ENCODE results near the gene NOL4L.
"Not testable (repeated sequence)": the region's sequence is repeated elsewhere in the genome, so short reads cannot be mapped to it uniquely, and the experiment has no call there.

The NOL4L gene

GRCh38 chr20:32465901-32466675 is 119.0 kb downstream of the NOL4L start:
- not testable (repeated sequence) for DNase-seq

- DNase-seq = no peak
Measured at GRCh38 chr20:32465092-32465900, 119.8 kb downstream of the NOL4L start.

DNA sequence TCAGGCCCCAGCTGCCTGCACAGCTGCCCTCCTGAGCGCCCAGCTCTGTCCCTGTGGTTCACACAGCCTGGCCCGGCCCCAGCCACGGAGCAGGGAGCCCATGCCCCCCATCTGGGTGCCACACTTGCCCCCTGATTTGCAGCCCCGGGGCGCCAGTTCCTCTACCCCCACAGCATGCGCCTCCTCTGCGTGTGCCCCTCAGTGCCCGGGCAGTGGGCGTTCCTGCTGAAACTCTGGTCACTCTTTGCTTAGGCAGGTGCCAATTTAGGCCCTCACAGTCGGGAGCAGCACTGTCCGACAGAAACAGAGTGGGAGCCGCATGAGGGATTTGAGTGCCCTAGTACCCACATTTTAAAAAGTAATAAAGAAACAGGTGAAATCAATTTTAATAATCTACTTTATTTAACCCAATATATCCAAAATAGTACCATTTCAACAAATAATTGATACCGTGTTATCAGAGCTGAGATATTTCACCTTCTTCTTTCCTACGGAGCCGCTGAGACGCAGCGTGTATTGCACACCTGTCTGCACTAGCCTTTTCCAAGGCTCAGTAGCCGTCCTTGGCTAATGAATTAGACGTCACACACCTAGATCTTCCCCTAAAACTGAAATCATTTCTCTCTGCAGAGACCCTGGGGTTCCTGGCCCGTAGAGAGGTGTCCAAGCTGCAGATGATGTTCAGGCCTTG is 120.6 kb downstream of the NOL4L start:
- DNase-seq = no peak

- no peak for DNase-seq
Measured at GRCh38 chr20:32463642-32464400, 121.3 kb downstream of the NOL4L start.

DNA sequence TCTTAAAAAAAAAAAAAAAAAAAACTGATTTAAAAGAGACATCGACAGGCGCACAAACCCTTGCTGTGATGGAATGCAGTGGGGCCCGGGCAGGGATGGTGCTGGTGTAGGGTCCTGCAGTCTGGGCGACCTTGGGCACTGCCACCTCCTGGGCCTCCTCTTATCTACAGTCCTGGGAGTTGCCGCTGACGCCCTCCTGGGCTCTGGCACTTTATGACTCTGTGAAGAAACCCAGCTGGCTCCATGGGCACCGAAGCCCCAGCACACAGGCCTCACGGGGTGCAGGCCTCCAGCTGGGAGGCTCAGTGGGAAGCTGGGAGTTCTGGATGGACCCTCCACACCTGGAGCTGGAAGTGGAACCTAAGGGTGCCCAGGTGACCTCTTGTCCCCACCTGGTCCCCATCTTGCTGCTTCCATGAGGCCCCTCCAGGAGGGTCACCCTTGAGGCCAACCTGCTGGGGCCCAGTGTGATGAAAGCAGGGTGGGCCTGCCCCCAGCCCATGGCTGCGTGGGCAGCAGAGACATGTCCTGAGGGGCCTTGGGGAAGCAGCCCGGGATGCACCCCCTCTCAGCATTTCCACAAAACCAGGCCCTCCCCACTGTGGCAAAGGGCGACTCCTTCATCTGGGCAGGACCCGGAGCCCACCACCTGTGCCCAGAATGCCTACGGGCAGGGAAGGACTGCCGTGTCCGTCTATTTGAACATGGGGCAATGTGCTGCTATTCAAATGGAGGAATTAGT is 122.1 kb downstream of the NOL4L start:
- no peak for DNase-seq

- no peak for DNase-seq
Measured at GRCh38 chr20:32461836-32462600, 123.1 kb downstream of the NOL4L start.

GRCh38 chr20:32460683-32461320 is 124.3 kb downstream of the NOL4L start:
- DNase-seq = no peak

DNA sequence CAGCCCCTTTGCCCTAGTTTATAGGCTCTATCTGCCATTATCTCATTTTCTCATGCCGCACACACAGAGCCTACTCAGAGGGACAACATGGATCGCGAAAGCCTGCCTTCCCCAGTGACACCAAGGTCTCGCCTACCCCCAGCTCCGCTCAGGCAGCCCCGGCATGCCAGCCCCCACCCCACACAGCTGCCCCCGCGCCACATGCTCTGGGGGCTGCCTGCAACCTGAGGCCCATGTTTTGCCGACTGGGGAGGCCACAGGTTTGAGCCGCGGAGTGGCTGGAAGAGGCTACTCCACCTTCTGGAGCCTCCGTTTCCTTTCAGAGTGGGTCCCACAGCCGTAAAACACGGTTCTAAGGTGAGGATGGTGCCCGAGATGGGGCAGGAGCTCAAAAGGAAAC is 124.9 kb downstream of the NOL4L start:
- DNase-seq = no peak

- no peak for DNase-seq
Measured at GRCh38 chr20:32458837-32459220, 126.3 kb downstream of the NOL4L start.

DNA sequence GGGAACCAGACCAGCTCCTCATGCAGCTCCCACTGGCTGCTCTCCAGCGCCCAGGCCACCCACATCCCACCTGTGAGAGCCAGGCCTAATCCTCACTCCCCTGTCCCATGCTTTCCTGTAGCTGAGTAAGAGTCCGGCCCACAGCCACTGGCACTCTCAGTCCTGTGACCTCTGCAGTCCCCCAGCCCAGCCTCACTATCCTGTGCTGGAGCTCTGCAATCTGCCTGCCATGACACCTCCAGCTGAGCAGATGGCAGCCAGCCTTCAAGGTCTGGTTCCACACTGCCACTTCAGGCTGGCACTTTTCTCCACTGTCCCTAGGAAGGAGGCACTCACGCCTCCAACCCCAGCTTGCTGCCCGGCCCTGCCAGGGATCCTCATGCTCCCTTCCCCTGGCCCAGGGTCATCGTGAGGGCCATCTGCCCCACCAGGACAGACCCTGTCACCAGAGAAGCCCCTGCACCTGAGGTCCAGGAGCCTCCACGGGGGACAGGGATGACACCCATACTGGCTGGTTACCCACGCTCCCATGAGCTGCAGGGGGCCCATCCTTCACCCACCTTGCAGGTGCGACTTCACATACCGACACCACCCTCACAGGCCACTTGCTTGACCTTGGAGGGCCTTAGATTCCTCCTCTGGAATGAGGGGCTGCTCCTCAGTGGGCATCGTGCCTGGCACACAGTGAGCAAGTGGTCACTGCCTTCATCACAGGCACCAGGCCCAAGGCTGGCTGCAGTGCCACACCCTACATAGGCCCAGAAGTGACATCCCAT is 126.9 kb downstream of the NOL4L start:
- DNase-seq = no peak

DNA sequence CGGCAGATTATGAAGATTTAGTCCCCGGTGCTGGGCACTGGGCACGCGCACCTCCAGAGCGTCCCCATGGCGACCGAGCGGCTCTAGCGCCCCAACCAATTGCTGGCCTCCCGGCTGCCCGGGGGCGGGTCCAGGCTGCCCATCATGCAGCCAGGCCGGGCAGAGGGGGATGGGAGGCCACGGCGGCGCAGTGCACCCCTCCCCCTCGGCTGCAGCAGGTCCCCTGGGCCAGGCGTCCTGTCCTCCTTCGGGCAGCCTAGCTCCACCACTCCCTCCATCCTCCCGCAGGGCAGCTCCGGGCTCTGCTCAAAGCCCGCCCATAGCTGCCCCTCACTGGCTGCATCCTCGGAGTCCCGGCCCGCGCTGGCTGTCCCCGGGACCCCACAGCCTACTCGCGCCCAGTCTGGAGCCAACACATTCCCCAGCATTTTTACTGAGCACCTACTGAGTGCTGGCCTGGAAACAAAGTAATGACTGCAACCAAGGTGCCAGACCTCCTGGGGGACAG is 127.6 kb downstream of the NOL4L start:
- DNase-seq = no peak

DNA sequence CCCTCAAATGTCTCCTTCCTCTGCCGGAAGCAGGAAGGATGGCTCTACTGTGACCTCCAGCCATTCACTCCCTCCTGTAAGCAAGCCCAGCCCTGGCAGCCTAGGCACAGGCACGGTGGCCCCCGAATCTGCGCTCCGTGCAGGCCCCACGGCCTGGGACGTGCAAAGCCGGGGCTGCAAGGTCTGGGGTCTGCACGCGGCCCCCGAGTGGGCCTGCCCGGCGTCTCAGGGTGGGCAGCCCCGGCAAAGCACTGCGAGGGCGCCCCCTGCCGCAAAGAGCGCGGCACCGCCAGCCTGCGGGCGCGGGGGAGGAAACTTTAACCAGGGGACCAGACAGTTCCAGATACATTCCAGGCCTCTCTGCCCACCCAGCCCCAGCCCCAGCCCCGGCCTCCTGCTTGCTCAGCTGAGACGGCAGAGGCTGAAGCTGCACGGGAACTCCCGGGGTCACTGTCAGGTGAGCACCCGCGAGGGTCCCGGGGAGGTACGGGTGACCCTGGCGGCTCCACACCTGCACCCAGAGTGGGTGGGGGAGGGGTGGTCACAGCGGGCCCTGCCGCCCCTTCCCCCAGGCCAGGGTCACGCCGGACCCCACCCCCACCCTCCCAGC is 128.2 kb downstream of the NOL4L start:
- no peak for DNase-seq

GRCh38 chr20:32455901-32456701 is 129.0 kb downstream of the NOL4L start:
- no peak for DNase-seq

DNA sequence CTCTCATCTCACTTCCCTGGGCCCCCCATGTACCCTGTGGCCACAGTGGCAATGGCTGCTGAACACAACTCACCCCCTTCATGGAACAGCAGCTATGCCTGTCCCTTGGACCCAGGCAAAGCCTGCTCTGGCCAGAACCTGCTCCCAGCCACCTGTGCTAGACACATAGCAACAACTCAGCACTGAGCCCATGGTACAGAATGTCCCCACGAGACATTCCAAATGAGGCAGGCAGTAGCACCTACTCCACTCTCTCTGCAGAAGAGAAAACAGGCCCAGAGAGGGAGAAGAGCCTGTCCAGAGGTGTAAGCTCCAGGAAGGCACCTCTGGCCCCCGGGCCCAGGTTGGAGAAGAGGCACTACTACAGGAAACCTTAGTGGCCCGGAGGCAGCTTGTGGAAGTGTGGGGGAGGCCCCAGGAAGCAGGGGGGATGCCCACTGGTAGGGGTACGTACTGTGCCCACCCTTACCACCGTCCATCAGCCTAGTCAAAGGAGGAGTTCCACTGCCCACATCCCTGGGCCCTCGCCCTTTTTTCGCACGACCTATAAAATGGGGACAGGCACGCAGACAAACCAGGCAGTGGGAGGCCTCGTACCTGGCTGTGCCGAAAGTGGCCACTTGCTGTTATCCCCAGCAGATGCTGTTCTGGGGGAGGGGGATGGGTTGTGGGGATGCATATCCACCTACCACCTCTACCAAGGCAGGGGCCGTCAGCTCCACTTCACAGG is 129.8 kb downstream of the NOL4L start:
- DNase-seq = no peak

DNA sequence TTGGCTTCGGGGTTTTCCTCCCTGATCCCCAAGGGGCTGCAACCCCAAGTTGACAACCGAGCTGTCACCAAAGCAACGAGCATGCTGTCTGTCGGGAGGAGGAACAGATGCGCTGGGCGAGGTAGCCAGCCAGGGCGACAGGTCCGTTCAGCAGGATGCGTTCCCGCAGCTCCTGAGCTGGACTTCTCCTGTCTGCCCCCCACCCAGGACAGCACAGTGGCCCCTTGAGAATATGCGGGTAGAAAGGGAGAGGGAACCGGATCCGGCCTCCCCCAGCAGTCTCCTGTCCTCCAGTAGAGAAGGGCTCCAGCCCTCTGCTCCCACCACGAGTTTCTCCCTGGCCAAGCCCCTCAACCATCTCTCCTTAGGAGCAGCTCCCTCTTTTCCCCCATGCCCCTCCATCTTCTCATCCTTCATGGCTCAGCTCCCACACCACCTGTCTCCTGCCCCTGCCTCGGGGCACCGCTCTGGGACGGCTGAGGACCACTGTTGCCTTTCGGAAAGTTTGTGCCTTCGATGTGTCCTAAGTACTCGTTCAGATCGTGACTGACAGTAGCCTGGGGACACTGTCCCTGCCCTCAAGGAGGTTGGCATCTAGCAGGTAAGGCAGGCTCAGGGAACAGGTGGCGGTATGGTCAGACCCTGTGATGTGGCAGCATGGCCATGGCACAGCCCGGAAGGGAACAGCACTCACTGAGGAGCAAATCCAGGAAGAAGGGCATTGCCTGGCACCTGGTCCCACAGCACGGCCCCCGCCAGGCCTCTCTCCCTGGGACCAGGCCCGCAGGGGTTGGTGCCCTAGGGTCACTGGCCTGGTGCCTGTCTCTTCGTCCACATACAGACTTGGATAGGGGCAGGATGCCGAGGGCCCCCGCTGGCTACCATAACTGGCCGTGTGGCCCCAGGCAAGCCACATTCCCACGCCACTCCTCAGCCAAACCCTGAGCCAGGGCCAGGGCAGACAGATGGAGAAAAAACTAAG is 130.7 kb downstream of the NOL4L start:
- DNase-seq = no peak

- no peak for DNase-seq
Measured at GRCh38 chr20:32453467-32454163, 131.5 kb downstream of the NOL4L start.
